HG03045 (cell line): ENCODE measurements around the gene STK11IP.

Source experiments
- ATAC-seq: cut with Tn5 transposase; IDR thresholded peaks from one replicate; pipeline ENCODE4 v1.9.1; 2021; ENCODE audit warnings: mild to moderate bottlenecking, moderate library complexity; ENCODE audit not compliant: unreplicated experiment

STK11IP gene

GRCh38 chr2:219614076-219614860 is 16.6 kb downstream of the STK11IP start:
- no peak for ATAC-seq

DNA sequence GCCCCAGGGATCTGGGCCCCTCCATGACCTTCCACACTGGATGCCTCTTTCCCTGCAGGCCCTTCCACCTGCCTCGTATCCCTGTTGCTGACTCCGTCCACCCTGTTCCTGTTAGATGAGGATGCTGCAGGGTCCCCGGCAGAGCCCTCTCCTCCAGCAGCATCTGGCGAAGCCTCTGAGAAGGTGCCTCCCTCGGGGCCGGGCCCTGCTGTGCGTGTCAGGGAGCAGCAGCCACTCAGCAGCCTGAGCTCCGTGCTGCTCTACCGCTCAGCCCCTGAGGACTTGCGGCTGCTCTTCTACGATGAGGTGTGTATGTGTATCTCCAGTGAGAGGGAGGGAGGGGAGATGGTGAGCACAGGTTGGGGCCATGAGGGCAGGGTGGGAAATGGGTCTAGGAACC is 17.4 kb downstream of the STK11IP start:
- ATAC-seq: no peak

GRCh38 chr2:219615894-219616293 is 18.2 kb downstream of the STK11IP start:
- ATAC-seq: no peak

GRCh38 chr2:219616550-219616949 is 18.9 kb downstream of the STK11IP start:
- ATAC-seq: no peak

GRCh38 chr2:219618733-219619122 is 21.1 kb downstream of the STK11IP start:
- ATAC-seq: no peak

- ATAC-seq: no peak
Measured at GRCh38 chr2:219619235-219619634, 21.6 kb downstream of the STK11IP start.

- ATAC-seq: no peak
Measured at GRCh38 chr2:219620546-219620945, 22.9 kb downstream of the STK11IP start.

DNA sequence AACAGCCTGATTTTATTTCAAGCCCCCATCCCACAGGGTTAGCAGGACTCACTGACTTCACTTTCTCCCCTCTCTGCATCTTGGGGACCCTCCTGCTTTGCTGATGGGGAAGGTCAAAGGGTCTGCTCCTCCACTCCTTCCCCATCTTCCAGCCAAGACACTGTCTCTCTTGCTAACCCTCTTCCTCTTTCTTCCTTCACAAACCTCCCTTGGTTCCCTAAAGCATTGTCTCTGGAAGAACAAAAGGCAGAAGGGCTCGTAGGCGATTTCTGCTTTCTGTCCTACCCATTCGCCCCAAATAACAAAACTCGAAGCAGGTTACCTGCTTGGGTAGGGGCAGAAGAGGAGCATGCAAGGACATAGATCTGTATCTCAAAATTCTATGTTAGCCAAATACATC is 24.3 kb downstream of the STK11IP start:
- no peak for ATAC-seq

DNA sequence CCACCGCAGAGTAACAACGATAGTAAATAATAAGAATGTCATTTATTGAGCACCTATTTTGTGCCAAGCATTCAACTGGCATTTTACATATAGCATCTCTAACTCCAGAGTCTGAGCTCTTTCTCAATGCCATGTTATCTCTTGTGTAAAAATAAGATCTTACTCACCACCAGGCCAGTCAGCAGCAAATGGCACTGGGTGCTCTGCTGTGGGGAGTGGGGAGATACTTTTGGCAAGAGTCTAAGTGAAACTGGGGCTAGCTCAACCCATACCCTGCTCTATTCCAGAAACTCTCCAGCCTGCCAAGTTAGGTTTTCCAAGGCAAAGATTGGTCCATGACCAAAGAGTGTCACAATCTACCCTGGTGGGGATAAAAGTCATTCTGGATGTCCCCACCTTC is 24.8 kb downstream of the STK11IP start:
- no peak for ATAC-seq

DNA sequence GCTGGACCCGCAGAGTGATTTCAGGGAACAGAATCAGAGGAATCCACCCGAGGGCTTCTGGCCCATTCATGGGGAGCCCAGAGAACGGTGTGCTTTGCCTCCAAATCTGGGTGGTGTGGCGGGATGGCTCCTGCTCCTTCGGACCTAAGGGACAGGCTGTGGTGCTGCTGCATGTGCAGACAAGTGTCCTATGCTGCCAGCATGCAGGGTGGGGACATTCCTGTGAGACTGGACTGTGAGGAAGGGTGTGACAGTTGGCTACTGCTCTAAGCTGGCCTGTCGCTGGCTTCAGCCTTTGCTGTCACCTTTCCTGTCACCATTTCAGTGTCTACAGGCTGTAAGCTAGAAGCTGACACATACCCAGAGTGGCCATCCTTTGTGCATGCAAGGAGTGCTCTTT is 26.9 kb downstream of the STK11IP start:
- ATAC-seq: no peak

- no peak for ATAC-seq
Measured at GRCh38 chr2:219625179-219625578, 27.5 kb downstream of the STK11IP start.

- ATAC-seq: no peak
Measured at GRCh38 chr2:219626540-219626939, 28.9 kb downstream of the STK11IP start.

- no peak for ATAC-seq
Measured at GRCh38 chr2:219627103-219628100, 29.7 kb downstream of the STK11IP start, which contains the start of gene SLC4A3. SLC4A3 (plus strand) TSS chr2:219627630; CDS start chr2:219627993, 363 bp downstream.

DNA sequence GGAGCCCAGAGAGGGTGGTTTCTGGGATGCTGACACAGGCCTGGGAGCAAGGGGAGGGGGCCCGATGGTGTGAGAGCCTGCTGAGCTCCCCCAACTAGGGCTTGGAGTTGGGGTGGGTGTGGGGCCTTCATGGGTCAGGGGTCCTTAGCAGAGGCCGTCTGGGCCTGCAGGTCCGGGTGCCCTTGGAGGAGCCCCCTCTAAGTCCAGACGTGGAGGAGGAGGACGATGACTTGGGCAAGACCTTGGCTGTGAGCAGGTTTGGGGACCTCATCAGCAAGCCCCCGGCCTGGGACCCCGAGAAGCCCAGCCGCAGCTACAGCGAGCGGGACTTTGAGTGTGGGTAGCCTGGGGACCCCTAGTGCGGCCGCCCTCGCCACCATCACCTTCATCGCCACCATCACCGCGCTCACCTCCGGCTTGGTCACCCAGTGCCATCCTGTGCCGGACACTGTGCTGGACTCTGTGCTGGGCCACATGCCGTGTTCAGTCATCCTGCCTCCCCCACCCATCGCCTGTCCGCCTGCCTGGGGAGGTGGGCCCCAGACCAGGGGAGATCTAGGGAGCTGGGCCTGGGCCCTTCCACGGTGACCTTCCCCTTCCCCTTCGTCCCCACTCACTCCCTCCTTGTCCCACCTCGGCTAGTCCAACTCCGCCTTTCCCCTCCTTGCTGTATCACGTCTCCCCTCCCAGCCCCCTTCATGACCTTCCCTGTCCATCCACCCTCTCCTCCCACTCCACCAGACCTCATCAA is 30.8 kb downstream of the STK11IP start:
- ATAC-seq: no peak

DNA sequence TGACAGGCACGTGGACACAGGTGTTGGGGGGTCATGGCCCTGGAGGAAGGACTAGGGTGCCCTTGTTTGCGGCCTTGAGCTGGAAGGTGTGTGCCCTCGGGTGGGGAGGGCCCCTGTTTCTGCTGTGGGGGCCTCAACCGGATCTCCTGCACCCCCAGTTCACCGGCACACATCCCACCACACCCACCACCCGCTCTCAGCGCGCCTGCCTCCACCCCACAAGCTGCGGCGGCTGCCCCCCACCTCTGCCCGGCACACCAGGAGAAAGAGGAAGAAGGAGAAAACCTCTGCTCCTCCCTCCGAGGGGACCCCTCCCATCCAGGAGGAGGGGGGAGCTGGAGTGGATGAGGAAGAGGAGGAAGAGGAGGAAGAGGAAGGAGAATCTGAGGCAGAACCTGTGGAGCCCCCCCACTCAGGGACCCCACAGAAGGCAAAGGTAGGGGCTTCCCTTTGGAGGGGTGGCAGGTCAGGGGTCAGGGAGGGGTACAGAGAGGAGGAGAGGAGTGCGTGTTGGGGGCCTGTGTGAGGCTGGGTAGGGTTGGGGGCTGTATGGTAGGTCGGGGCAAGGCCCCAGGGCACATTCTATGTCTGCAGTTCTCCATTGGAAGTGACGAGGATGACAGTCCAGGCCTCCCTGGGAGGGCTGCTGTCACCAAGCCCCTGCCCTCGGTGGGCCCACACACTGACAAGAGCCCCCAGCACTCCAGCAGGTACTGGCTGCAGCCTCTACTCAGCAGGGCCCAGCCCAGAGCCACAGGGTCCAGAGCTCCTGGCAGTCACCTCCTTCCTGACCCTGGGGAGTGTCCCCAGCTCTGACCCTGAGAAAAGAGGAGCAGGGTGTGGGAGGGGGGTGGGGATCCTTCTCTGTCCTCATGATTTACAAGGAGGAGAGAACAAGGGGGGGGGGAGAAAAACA is 31.6 kb downstream of the STK11IP start:
- no peak for ATAC-seq

DNA sequence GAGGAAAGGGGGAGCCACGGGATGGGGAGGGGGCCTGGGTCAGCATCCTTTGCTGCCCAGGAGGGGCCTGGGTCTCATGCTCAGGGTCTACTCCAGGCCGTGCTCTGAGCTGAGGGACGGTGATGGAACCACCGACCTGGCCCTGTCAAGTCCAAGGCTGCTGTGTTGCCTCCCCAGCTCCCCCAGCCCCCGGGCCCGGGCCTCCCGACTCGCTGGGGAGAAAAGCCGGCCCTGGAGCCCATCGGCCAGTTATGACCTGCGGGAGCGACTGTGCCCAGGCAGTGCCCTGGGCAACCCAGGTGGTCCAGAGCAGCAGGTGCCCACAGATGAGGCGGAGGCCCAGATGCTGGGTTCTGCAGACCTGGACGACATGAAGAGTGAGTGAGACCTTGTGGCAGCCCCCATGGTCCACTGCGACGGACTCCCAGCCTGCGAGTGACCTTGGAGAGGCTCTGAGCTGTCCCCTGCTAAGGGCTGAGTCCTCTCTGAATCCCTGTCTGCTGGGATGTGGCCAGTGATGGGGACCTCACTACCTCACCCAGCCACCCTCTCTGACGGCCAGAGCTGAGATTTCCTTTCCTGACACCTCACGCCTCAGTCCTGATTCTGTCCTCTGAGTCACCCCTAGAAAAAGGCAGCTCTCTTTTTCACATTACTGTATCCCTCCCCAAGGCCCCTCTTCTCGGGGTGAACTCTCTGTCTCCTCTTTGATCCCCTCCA is 32.5 kb downstream of the STK11IP start:
- no peak for ATAC-seq

DNA sequence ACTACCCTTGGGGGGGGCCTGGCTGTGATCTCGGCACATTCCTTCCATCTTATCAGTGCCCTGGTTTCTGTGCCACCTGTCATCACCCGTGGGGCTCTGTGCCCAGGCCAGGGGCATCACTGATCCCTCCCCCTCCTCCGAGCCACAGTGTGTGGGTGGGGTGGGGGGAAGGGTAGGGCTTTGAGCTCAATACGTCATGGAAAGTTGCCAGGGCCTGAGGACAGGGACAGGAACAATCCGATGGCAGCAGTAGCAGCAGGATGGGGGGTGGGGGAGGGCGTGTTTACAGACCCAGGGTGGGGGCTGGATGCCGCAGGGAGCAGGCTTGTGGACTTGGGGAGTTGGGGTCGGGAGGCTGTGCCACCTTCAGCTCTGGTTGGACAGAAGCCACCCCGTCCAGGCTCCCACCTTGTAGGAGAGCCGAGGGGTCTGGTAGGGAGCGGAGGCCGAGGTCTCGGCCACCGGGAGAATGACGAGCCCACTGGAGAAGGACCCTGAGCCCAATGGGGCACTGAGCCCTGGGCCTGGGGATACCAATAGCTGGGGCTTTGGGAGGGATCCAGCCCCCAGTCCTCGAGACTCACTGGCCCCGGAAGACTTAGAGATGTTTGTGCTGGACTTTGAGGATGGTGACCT is 33.2 kb downstream of the STK11IP start:
- ATAC-seq: no peak

GRCh38 chr2:219631406-219631891 is 33.8 kb downstream of the STK11IP start:
- ATAC-seq: no peak
